GM12878 (cell line): Measurements from ENCODE around the gene SPAG16. TPM values are rescaled to one million over a fixed set of nuclear protein-coding genes. Genes with fewer than 3 reads are reported as not detected.

Experiments used
- ATAC-seq: fragments of 200-7000 bp; cut with Tn5 transposase; 3 replicates; pipeline ENCODE4 v1.9.1; 2020; ENCODE audit warnings: mild to moderate bottlenecking, moderate library complexity
- BruUV-seq: library from RNA; stranded (reverse); fragments of 400-500 nt; replicated peaks from 2 replicates; lab custom pipeline; 2021; lab: Mats Ljungman, UMichigan
- CTCF ChIA-PET: fragments of 300-600 bp; sonication (Branson Sonifier 250); formaldehyde crosslinking; extraction: SDS; loops from one replicate; lab custom pipeline; 2021; ENCODE audit warnings: inconsistent platforms; lab: Yijun Ruan, JAX
- POLR2A ChIA-PET: fragments of 350-600 bp; formaldehyde crosslinking; extraction: SDS; loops from one replicate; lab custom pipeline; 2021; ENCODE audit warnings: inconsistent platforms; lab: Charles Lee
- RAD21 ChIA-PET: fragments of 300-600 bp; sonication (Branson Sonifier 250); formaldehyde crosslinking; loops from one replicate; lab custom pipeline; 2023; ENCODE audit warnings: antibody characterized with exemption; ENCODE audit not compliant: unreplicated experiment; lab: Charles Lee
- SMC1A ChIA-PET: fragments of 300-600 bp; sonication (Branson Sonifier 250); formaldehyde crosslinking; loops from one replicate; lab custom pipeline; 2023; ENCODE audit not compliant: unreplicated experiment, uncharacterized antibody; lab: Charles Lee
- DNase-seq: peaks from one replicate; pipeline ENCODE4 v3.0.0-alpha.2; 2011; ENCODE audit warnings: low read depth, low spot score
- FAIRE-seq: peaks from 3 replicates; lab custom pipeline; 2011; peaks lifted over from hg19 to GRCh38; lab: Jason Lieb, UNC
- H2AFZ ChIP-seq: 2 replicates; pipeline ENCODE4 v1.6.0; 2011; ENCODE audit warnings: low read depth, low read length, control low read depth; ENCODE audit not compliant: control insufficient read depth
- H3K27ac ChIP-seq: 2 replicates; pipeline ENCODE4 v1.5.1; 2011; ENCODE audit warnings: control low read depth; ENCODE audit not compliant: control insufficient read depth, insufficient read depth
- H3K27me3 ChIP-seq, 2 experiments: replicated peaks in 1 of 2; 2 replicates each; pipeline versions ENCODE4 v1.6.0 to v1.6.1; 2011; ENCODE audit warnings: low read length in 1 of 2; ENCODE audit not compliant: control insufficient read depth in 2 of 2, insufficient read depth in 2 of 2
- H3K36me3 ChIP-seq, 2 experiments: 2 replicates each; pipeline ENCODE4 v1.5.1; 2011; ENCODE audit warnings: low read length in 1 of 2; ENCODE audit not compliant: control insufficient read depth in 2 of 2, insufficient read depth in 2 of 2
- H3K4me1 ChIP-seq: 2 replicates; pipeline ENCODE4 v1.6.1; 2011; ENCODE audit warnings: mild to moderate bottlenecking, low read length, moderate library complexity, mixed read lengths; ENCODE audit not compliant: control insufficient read depth, insufficient read depth
- H3K4me2 ChIP-seq: 2 replicates; pipeline ENCODE4 v1.6.0; 2011; ENCODE audit warnings: control low read depth; ENCODE audit not compliant: control insufficient read depth, insufficient read depth
- H3K4me3 ChIP-seq: fragments of 200-600 bp; sonication (generic); 2 replicates; pipeline ENCODE4 v1.5.1; 2016
- H3K79me2 ChIP-seq: 2 replicates; pipeline ENCODE4 v1.6.0; 2011; ENCODE audit warnings: low read length; ENCODE audit not compliant: control insufficient read depth, insufficient read depth
- H3K9ac ChIP-seq: 2 replicates; pipeline ENCODE4 v1.8.0; 2011; ENCODE audit warnings: low read length, control low read depth, mixed read lengths; ENCODE audit not compliant: control insufficient read depth, insufficient read depth
- H3K9me3 ChIP-seq: replicated peaks from 3 replicates; pipeline ENCODE4 v1.5.1; 2011; ENCODE audit warnings: mild to moderate bottlenecking, low read length; ENCODE audit not compliant: control insufficient read depth, insufficient read depth
- H4K20me1 ChIP-seq: 2 replicates; pipeline ENCODE4 v1.6.0; 2011; ENCODE audit not compliant: control insufficient read depth, insufficient read depth
- ATF2 ChIP-seq: IDR thresholded peaks from 2 replicates; pipeline ENCODE4 v1.6.1; 2012; ENCODE audit warnings: low read length, inconsistent platforms
- JUND ChIP-seq: IDR thresholded peaks from 2 replicates; pipeline ENCODE4 v1.6.1; 2012; ENCODE audit warnings: low read depth, mild to moderate bottlenecking, low read length, improper control_type of control experiment, moderate library complexity
- NFYB ChIP-seq: IDR thresholded peaks from 2 replicates; pipeline ENCODE4 v1.6.1; 2011; ENCODE audit warnings: low read depth, mild to moderate bottlenecking, low read length, improper control_type of control experiment, moderate library complexity; ENCODE audit not compliant: insufficient read depth
- NR2C1 ChIP-seq: fragments of 450-650 bp; IDR thresholded peaks from 2 replicates; pipeline ENCODE4 v1.6.1; 2017; ENCODE audit warnings: antibody characterized with exemption, mild to moderate bottlenecking, moderate library complexity
- RB1 ChIP-seq: fragments of 450-650 bp; formaldehyde crosslinking; IDR thresholded peaks from 2 replicates; pipeline ENCODE4 v1.6.1; 2017; ENCODE audit warnings: mild to moderate bottlenecking, borderline replicate concordance
- SMAD1 ChIP-seq: fragments of 450-650 bp; IDR thresholded peaks from 2 replicates; pipeline ENCODE4 v1.6.1; 2018; ENCODE audit warnings: mild to moderate bottlenecking, low read depth; ENCODE audit not compliant: partially characterized antibody
- STAT1 ChIP-seq: fragments of 450-650 bp; conservative IDR thresholded peaks from 2 replicates; pipeline ENCODE4 v1.6.1; 2014; ENCODE audit warnings: antibody characterized with exemption, mild to moderate bottlenecking
- TBL1XR1 ChIP-seq: IDR thresholded peaks from 2 replicates; pipeline ENCODE4 v1.6.1; 2012; ENCODE audit warnings: low read depth, low read length, improper control_type of control experiment
- TCF7 ChIP-seq: IDR thresholded peaks from 2 replicates; pipeline ENCODE4 v1.6.1; 2014; ENCODE audit warnings: antibody characterized with exemption, borderline replicate concordance
- YBX1 ChIP-seq: fragments of 450-650 bp; IDR thresholded peaks from 2 replicates; pipeline ENCODE4 v1.6.1; 2016; ENCODE audit warnings: antibody characterized with exemption
- WGBS: methylation state at CpG from one replicate; pipeline ENCODE4 v1.1.6; 2016; ENCODE audit warnings: low lambda C conversion rate; ENCODE audit not compliant: insufficient replicate concordance, insufficient coverage; ENCODE audit errors: missing lambda C conversion rate; 5-methylcytosine and 5-hydroxymethylcytosine counted together
- in situ Hi-C: fragments of 300-500 bp; cut with MboI; formaldehyde crosslinking; loops from 9 replicates; pipeline ENCODE4 v1.14.3; 2018; ENCODE audit warnings: mixed read lengths
- intact Hi-C: fragments of 100-400 bp; cut with micrococcal nuclease; formaldehyde crosslinking; loops from one replicate; pipeline ENCODE4 v1.14.2; 2022; ENCODE audit not compliant: unreplicated experiment
- polyA plus RNA-seq, 11 experiments: library from polyadenylated mRNA; depleted of rRNA in 4 of 11; unstranded in 6 of 11; stranded (reverse) in 5 of 11; fragments of >200 nt; fragmentation: Nextera tagmentation in 4 of 11; fragmentation: Illumina TruSeq in 1 of 11; extraction: Ambion mirVana in 4 of 11; extraction: Trizol in 1 of 11; gene quantifications; 1 replicate in 1 of 11; 2 replicates in 10 of 11; pipeline versions ENCODE4 v1.2.1 to v1.2.3, GENCODE V29; 2011 to 2016; ENCODE audit warnings: inconsistent platforms in 2 of 11, missing spikeins in 2 of 11, low read depth in 1 of 11
- total RNA-seq, 4 experiments: library from RNA; depleted of rRNA in 3 of 4; stranded (reverse); fragments of >200 nt in 3 of 4; fragmentation: Illumina TruSeq in 1 of 4; extraction: Trizol in 1 of 4; gene quantifications; 2 replicates each; pipeline versions ENCODE4 v1.2.1 to v1.2.3, GENCODE V29; 2013 to 2021
- TF ChIP-seq, protein P1 (sequence below): IDR thresholded peaks from 2 replicates; pipeline ENCODE4 v1.6.1; 2012; ENCODE audit warnings: low read depth, low read length, improper control_type of control experiment
- TF ChIP-seq, protein P2 (sequence below): IDR thresholded peaks from 2 replicates; pipeline ENCODE4 v1.6.1; 2011; ENCODE audit warnings: low read depth, low read length, improper control_type of control experiment, borderline replicate concordance

The SPAG16 gene
- total and polyA plus RNA-seq, 10 of the 15 experiments (the other 5 are each of a cell fraction or from before 2014, with no cell fraction given), result 6.0 to 25.0 (median 15.2) TPM

DNA sequence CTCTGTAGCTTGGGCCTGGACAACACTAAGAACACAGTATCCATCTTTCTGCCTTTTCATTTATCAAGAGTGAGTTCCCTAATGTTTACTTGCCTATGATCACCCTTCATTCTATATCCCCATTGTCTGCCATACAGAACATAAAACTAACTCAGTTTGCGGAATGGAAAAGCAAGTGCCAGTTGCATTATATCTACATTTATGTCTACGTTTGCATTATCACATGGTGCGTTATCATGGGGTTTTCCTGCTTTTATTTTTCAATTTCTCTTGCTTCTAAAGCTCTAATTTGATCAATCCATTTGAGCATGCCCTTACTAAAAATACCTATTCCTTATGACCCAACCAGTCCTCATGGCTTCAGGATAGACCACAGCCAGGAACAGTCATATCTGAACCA, 704.9 kb downstream of the SPAG16 start:
- no peak overlapping the region for H3K27ac ChIP-seq
- H2AFZ ChIP-seq, result no peak overlapping the region
- POLR2A ChIA-PET, result no interaction called here
- FAIRE-seq (no peak), ATAC-seq (no peak), DNase-seq (no peak)
- in situ Hi-C loops (no loop called here), intact Hi-C loops (no loop called here)
- no peaks in the 10 kb centered on the region for H3K36me3 ChIP-seq
- no peak overlapping the region for H3K4me2 ChIP-seq
- TF ChIP-seq NR2C1, result no peak
- TF ChIP-seq, protein P1, sequence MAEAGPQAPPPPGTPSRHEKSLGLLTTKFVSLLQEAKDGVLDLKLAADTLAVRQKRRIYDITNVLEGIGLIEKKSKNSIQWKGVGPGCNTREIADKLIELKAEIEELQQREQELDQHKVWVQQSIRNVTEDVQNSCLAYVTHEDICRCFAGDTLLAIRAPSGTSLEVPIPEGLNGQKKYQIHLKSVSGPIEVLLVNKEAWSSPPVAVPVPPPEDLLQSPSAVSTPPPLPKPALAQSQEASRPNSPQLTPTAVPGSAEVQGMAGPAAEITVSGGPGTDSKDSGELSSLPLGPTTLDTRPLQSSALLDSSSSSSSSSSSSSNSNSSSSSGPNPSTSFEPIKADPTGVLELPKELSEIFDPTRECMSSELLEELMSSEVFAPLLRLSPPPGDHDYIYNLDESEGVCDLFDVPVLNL, result no peak
- H3K4me1 ChIP-seq, result no peaks in the 10 kb centered on the region
- BruUV-seq, result no TSS peak
- CTCF ChIA-PET, result no interaction called here
- H3K27me3 ChIP-seq, result no peaks in the 10 kb centered on the region
- no peaks in the 10 kb centered on the region for H3K9me3 ChIP-seq
- no peak overlapping the region for H3K9ac ChIP-seq
- 32% methylated on average over 3 of the region's 3 CpGs for WGBS
- H3K79me2 ChIP-seq, result no peaks in the 10 kb centered on the region
- SMC1A ChIA-PET, result no interaction called here
- H4K20me1 ChIP-seq, result no peaks in the 10 kb centered on the region
- RAD21 ChIA-PET, result no interaction called here
- no peak overlapping the region for H3K4me3 ChIP-seq

GRCh38 chr2:213991453-213992108, 707.3 kb downstream of the SPAG16 start:
- Histone ChIP-seq H3K27ac (no peak overlapping the region), H3K9me3 (no peaks in the 10 kb centered on the region), H3K4me1 (no peaks in the 10 kb centered on the region), H3K4me2 (no peak overlapping the region), H4K20me1 (no peaks in the 10 kb centered on the region), H2AFZ (no peak overlapping the region), H3K27me3 (no peaks in the 10 kb centered on the region), H3K79me2 (no peaks in the 10 kb centered on the region), H3K4me3 (no peak overlapping the region), H3K9ac (no peak overlapping the region), H3K36me3 (no peaks in the 10 kb centered on the region)
- no peak for ATAC-seq
- TF ChIP-seq YBX1, result no peak
- no peak for TF ChIP-seq ATF2
- TF ChIP-seq, protein P2, sequence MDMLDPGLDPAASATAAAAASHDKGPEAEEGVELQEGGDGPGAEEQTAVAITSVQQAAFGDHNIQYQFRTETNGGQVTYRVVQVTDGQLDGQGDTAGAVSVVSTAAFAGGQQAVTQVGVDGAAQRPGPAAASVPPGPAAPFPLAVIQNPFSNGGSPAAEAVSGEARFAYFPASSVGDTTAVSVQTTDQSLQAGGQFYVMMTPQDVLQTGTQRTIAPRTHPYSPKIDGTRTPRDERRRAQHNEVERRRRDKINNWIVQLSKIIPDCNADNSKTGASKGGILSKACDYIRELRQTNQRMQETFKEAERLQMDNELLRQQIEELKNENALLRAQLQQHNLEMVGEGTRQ, result no peak
- no peak for TF ChIP-seq STAT1
- TF ChIP-seq NFYB, result no peak
- TF ChIP-seq SMAD1, result no peak
- TF ChIP-seq TBL1XR1, result no peak
- TF ChIP-seq TCF7, result no peak
- no peak for TF ChIP-seq JUND
- TF ChIP-seq RB1, result no peak
- CTCF ChIA-PET, result no interaction called here
- intact Hi-C loops (no loop called here), in situ Hi-C loops (no loop called here)
- RAD21 ChIA-PET, result no interaction called here
- no peak for DNase-seq
- POLR2A ChIA-PET, result no interaction called here
- FAIRE-seq, result no peak
- SMC1A ChIA-PET, result no interaction called here
- BruUV-seq, result no TSS peak
- 74% methylated on average over 5 of the region's 5 CpGs for WGBS
